ENCODE measurements around the gene OSBPL1A.
"Not testable (repeated sequence)": the region's sequence is repeated elsewhere in the genome, so short reads cannot be mapped to it uniquely, and the experiment has no call there.

Gene OSBPL1A

DNA sequence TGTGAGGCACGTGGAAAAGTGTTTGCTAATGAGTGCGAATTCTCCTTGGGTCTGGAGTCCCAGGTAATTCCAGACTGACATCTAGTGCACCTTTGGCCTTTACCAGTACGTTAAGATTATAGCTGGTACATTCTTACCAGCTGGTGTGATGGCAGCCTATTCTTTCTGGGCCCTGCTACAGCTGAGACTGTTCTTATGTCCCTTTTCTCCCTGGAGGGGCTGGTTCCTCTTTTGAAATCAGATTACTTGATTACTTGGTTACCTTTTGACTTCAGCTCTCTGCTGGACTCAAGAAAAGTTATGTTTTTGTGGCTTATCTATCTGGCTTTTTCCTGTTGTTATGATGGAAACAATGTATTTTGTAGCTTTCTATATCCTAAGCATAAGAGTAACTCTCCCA, 244.2 kb downstream of the OSBPL1A start:
- no peak for DNase-seq (ENCODE audit: low read depth, low spot score)
- no peak overlapping the region for H3K9ac ChIP-seq (ENCODE audit: insufficient read length, low read depth)
- H3K9me3 ChIP-seq (ENCODE audit: insufficient read depth, low read length) = no peaks in the 10 kb centered on the region; the same call in 1 of the 2 replicates
- no peak overlapping the region for H3K4me3 ChIP-seq (ENCODE audit: insufficient read length, low read depth)
- no peak for TF ChIP-seq SUZ12 (IDR thresholded peaks at IDR 0.05; ENCODE audit: extremely low read depth, insufficient read depth, insufficient read length)
- TF ChIP-seq ZNF274 (IDR thresholded peaks at IDR 0.05; ENCODE audit: low read depth, low read length) = no peak
- no peak for TF ChIP-seq YY1 (IDR thresholded peaks at IDR 0.05; ENCODE audit: insufficient read depth, insufficient read length)
- H3K36me3 ChIP-seq (ENCODE audit: insufficient read depth, insufficient read length, low read length) = peaks cover 46% of the 10 kb centered on the region
- no peaks in the 10 kb centered on the region for H3K4me1 ChIP-seq (ENCODE audit: insufficient read depth, insufficient read length)
- H3K27me3 ChIP-seq (ENCODE audit: insufficient read depth, insufficient read length) = no peaks in the 10 kb centered on the region

DNA sequence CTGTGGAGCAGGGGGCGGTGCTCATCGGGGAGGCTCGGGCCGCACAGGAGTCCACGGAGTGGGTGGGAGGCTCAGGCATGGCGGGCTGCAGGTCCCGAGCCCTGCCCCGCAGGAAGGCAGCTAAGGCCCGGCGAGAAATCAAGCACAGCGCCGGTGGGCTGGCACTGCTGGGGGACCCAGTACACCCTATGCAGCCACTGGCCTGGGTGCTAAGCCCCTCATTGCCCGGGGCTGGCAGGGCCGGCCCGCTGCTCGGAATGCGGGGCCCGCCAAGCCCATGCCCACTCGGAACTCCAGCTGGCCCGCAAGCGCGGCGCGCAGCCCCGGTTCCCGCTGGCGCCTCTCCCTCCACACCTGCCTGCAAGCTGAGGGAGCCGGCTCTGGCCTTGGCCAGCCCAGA, 248.0 kb downstream of the OSBPL1A start:
- H3K4me1 ChIP-seq (ENCODE audit: insufficient read depth, insufficient read length); H3K27me3 ChIP-seq (ENCODE audit: insufficient read depth, insufficient read length); H3K9me3 ChIP-seq (ENCODE audit: insufficient read depth, low read length); H3K9ac ChIP-seq (ENCODE audit: insufficient read length, low read depth); H3K4me3 ChIP-seq (ENCODE audit: insufficient read length, low read depth); DNase-seq (ENCODE audit: low read depth, low spot score): not testable (repeated sequence)
- peaks cover 47% of the 10 kb centered on the region for H3K36me3 ChIP-seq (ENCODE audit: insufficient read depth, insufficient read length, low read length)

DNA sequence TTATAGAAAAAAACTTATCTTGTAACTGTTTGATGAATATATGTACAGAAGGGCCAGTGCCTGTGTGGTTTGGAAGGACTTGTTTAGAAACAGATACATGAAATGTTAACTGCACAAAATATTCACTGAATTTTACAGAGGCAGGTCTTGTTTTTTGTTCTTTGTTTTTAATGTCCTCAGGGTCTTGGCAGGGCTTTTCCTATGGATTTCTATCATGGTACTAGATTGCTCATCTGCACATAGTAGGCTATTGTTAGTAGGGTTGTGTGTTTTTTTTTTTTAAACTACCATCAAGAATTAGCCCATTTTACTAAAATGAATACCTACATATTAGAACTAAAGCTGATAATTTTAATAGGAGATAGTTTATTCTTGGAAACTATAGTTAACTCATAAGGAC, 255.2 kb downstream of the OSBPL1A start:
- TF ChIP-seq SUZ12 (IDR thresholded peaks at IDR 0.05; ENCODE audit: extremely low read depth, insufficient read depth, insufficient read length) = no peak
- TF ChIP-seq YY1 (IDR thresholded peaks at IDR 0.05; ENCODE audit: insufficient read depth, insufficient read length) = no peak
- TF ChIP-seq ZNF274 (IDR thresholded peaks at IDR 0.05; ENCODE audit: low read depth, low read length) = no peak
- no peaks in the 10 kb centered on the region for H3K9me3 ChIP-seq (ENCODE audit: insufficient read depth, low read length)
- H3K27me3 ChIP-seq (ENCODE audit: insufficient read depth, insufficient read length) = no peaks in the 10 kb centered on the region
- H3K9ac ChIP-seq (ENCODE audit: insufficient read length, low read depth) = no peak overlapping the region
- no peaks in the 10 kb centered on the region for H3K4me1 ChIP-seq (ENCODE audit: insufficient read depth, insufficient read length)
- H3K4me3 ChIP-seq (ENCODE audit: insufficient read length, low read depth) = no peak overlapping the region
- DNase-seq (ENCODE audit: low read depth, low spot score) = no peak
- H3K36me3 ChIP-seq (ENCODE audit: insufficient read depth, insufficient read length, low read length) = peaks cover 28% of the 10 kb centered on the region

DNA sequence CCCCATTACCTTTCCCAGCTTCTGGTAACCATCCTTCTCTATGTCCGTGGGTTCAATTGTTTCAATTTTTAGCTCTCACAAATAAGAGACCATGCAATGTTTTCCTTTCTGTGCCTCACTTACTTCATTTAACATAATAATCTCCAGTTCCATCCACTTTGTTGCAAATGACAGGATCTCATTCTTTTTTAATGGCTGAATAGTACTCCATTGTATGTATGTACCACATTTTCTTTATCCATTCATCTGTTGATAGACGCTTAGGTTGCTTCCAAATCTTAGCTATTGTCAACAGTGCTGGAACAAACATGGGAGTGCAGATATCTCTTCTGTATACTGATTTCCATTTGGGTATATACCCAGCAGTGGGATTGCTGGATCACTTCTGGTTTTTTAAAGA, 256.9 kb downstream of the OSBPL1A start:
- Histone ChIP-seq H3K9me3 (ENCODE audit: insufficient read depth, low read length) (no peaks in the 10 kb centered on the region), H3K4me1 (ENCODE audit: insufficient read depth, insufficient read length) (no peaks in the 10 kb centered on the region), H3K36me3 (ENCODE audit: insufficient read depth, insufficient read length, low read length) (peaks cover 22% of the 10 kb centered on the region), H3K9ac (ENCODE audit: insufficient read length, low read depth) (no peak overlapping the region), H3K27me3 (ENCODE audit: insufficient read depth, insufficient read length) (no peaks in the 10 kb centered on the region), H3K4me3 (ENCODE audit: insufficient read length, low read depth) (no peak overlapping the region)
- DNase-seq (ENCODE audit: low read depth, low spot score) = no peak
- TF ChIP-seq YY1 (IDR thresholded peaks at IDR 0.05; ENCODE audit: insufficient read depth, insufficient read length) = no peak
- no peak for TF ChIP-seq ZNF274 (IDR thresholded peaks at IDR 0.05; ENCODE audit: low read depth, low read length)
- no peak for TF ChIP-seq SUZ12 (IDR thresholded peaks at IDR 0.05; ENCODE audit: extremely low read depth, insufficient read depth, insufficient read length)

DNA sequence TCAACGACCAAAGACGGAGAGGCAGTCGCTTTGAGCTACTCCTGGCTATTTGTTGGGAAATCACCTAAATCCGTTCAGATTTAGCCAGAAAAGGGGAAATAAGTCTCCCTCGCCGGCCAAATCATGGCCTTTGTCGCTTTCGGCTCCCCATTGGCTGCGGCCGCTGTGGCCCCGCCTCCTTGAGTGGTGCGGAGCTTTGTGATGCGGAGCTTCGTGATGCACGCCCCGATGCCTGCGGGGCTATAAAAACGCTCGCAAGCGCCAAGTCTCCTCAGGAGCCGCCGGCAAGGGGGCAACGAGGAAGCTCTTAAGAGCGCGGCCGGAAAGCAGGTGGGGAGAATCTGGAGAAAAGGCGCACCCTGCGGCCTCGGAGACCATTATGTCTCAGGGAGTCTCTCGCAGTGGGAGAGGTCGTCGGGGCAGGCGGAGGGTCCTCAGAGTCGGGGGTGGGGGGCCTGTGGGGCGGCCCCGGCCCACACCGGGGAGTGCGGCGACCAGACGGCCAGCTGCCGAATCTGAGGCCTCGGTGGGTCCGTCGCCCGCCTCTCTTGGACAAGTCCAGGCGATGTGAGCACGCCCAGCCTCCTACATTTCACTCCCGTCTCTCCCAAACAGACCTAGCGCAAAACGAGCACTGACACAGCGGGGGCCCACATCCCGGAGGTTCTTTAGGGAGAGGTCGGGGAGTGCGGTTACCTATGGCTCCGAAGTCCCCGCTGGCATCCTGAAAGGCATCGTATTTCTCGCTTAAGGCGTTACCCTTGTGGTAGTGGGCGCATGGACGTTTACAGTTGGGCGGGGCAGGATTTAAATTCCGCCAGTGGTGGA, 258.6 kb downstream of the OSBPL1A start, which contains the start of gene CABYR:
Gene CABYR, plus strand, starts transcription at position 274 of the 828 bp plus-strand sequence. CDS start 4,053 bp downstream, outside the sequence.
- no peaks in the 10 kb centered on the region for H3K27me3 ChIP-seq (ENCODE audit: insufficient read depth, insufficient read length)
- H3K4me1 ChIP-seq (ENCODE audit: insufficient read depth, insufficient read length) = no peaks in the 10 kb centered on the region
- peaks cover 6% of the 10 kb centered on the region for H3K36me3 ChIP-seq (ENCODE audit: insufficient read depth, insufficient read length, low read length)
- peak within 1 kb of the TSS; percentile 61 for H3K4me3 ChIP-seq (ENCODE audit: insufficient read length, low read depth)
- DNase-seq (ENCODE audit: low read depth, low spot score) = peak; percentile 83
- H3K9ac ChIP-seq (ENCODE audit: insufficient read length, low read depth) = peak within 1 kb of the TSS; percentile 80
- no peaks in the 10 kb centered on the region for H3K9me3 ChIP-seq (ENCODE audit: insufficient read depth, low read length)
- TF ChIP-seq SUZ12 (IDR thresholded peaks at IDR 0.05; ENCODE audit: extremely low read depth, insufficient read depth, insufficient read length) = no peak
- no peak for TF ChIP-seq ZNF274 (IDR thresholded peaks at IDR 0.05; ENCODE audit: low read depth, low read length)
- no peak for TF ChIP-seq YY1 (IDR thresholded peaks at IDR 0.05; ENCODE audit: insufficient read depth, insufficient read length)

DNA sequence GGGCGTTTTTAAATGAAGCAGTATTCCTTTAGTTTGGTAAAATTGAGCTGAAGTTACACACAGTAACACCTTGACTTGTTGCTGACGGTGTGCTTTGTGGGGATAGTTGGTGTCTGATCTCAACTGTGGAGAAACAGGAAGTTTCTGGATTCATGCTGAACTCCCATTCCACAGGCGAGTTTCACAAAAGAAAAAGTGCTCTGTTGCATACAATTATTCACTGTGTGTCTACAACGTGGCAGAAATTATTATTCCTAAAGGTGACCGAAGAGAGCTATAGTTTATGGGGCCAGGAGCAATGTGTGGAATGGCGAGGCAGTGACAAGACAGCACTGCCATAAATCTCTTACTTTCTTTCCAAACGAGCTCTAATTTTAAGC, 259.2 kb downstream of the OSBPL1A start:
- Histone ChIP-seq H3K27me3 (ENCODE audit: insufficient read depth, insufficient read length) (no peaks in the 10 kb centered on the region), H3K4me1 (ENCODE audit: insufficient read depth, insufficient read length) (no peaks in the 10 kb centered on the region), H3K9me3 (ENCODE audit: insufficient read depth, low read length) (no peaks in the 10 kb centered on the region), H3K9ac (ENCODE audit: insufficient read length, low read depth) (no peak overlapping the region), H3K36me3 (ENCODE audit: insufficient read depth, insufficient read length, low read length) (peaks cover under 1% of the 10 kb centered on the region), H3K4me3 (ENCODE audit: insufficient read length, low read depth) (peak overlapping the region; percentile 25)
- DNase-seq (ENCODE audit: low read depth, low spot score) = no peak
- TF ChIP-seq SUZ12 (IDR thresholded peaks at IDR 0.05; ENCODE audit: extremely low read depth, insufficient read depth, insufficient read length) = no peak
- TF ChIP-seq ZNF274 (IDR thresholded peaks at IDR 0.05; ENCODE audit: low read depth, low read length) = no peak
- no peak for TF ChIP-seq YY1 (IDR thresholded peaks at IDR 0.05; ENCODE audit: insufficient read depth, insufficient read length)

DNA sequence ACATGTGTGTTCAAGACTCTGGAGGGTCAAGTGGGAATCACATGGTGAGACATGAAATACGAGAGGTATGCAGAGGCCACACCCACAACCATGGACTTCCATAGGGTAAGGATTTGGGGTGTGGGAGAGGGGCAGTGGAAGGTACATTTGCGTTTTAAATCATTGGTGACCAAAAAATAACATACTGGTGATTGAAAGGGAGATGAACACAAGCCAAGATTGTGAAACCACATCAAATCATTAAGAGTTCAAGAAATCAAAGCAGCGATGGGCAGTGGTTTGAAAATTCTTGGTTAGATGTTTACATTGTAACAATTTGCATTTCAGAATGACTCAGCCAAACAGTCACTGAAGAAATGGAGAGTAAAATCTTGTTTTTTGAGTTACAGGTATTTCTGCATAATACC, 260.7 kb downstream of the OSBPL1A start:
- Histone ChIP-seq H3K4me3 (ENCODE audit: insufficient read length, low read depth) (no peak overlapping the region), H3K36me3 (ENCODE audit: insufficient read depth, insufficient read length, low read length) (no peaks in the 10 kb centered on the region), H3K9ac (ENCODE audit: insufficient read length, low read depth) (no peak overlapping the region), H3K9me3 (ENCODE audit: insufficient read depth, low read length) (no peaks in the 10 kb centered on the region), H3K27me3 (ENCODE audit: insufficient read depth, insufficient read length) (no peaks in the 10 kb centered on the region), H3K4me1 (ENCODE audit: insufficient read depth, insufficient read length) (no peaks in the 10 kb centered on the region)
- TF ChIP-seq SUZ12 (IDR thresholded peaks at IDR 0.05; ENCODE audit: extremely low read depth, insufficient read depth, insufficient read length) (no peak), ZNF274 (IDR thresholded peaks at IDR 0.05; ENCODE audit: low read depth, low read length) (no peak)
- DNase-seq (ENCODE audit: low read depth, low spot score) = no peak
